HepG2 (cell line): ENCODE measurements around the gene CYP19A1.

ENCODE experiments used
- CTCF ChIP-seq: sonication (generic); formaldehyde crosslinking; IDR thresholded peaks from 2 replicates; pipeline ENCODE4 v1.5.0; 2020; ENCODE audit warnings: mild to moderate bottlenecking, missing genetic modification reagents, moderate library complexity
- HDAC6 ChIP-seq: fragments of 200-600 bp; sonication (generic); IDR thresholded peaks from 2 replicates; pipeline ENCODE4 v1.7.0; 2017; ENCODE audit warnings: mild to moderate bottlenecking, antibody characterized with exemption, low read length, low read depth
- MAFF ChIP-seq: IDR thresholded peaks from 2 replicates; pipeline ENCODE4 v1.6.1; 2011; ENCODE audit warnings: low read depth, low read length, improper control_type of control experiment
- MXI1 ChIP-seq: IDR thresholded peaks from 3 replicates; pipeline ENCODE4 v1.6.1; 2012; ENCODE audit warnings: low read depth, low read length, inconsistent platforms, borderline replicate concordance
- RFX5 ChIP-seq: IDR thresholded peaks from 2 replicates; pipeline ENCODE4 v1.6.1; 2011; ENCODE audit warnings: low read depth, low read length, improper control_type of control experiment
- RXRA ChIP-seq: sonication (generic); formaldehyde crosslinking; IDR thresholded peaks from 2 replicates; pipeline ENCODE4 v1.5.1; 2020; ENCODE audit warnings: missing genetic modification reagents
- SETDB1 ChIP-seq: sonication (generic); formaldehyde crosslinking; IDR thresholded peaks from 2 replicates; pipeline ENCODE4 v1.5.1; 2020; ENCODE audit warnings: missing genetic modification reagents, mild to moderate bottlenecking, borderline replicate concordance
- SMYD3 ChIP-seq: sonication (generic); formaldehyde crosslinking; IDR thresholded peaks from 2 replicates; pipeline ENCODE4 v1.8.1; 2023; ENCODE audit warnings: mild to moderate bottlenecking, missing genetic modification reagents
- TAF1 ChIP-seq: sonication (generic); formaldehyde crosslinking; IDR thresholded peaks from 2 replicates; pipeline ENCODE4 v1.4.0; 2020; ENCODE audit warnings: missing genetic modification reagents
- ZHX1 ChIP-seq: sonication (generic); formaldehyde crosslinking; IDR thresholded peaks from 2 replicates; pipeline ENCODE4 v1.8.1; 2022; ENCODE audit warnings: low read depth, mild to moderate bottlenecking, missing genetic modification reagents
- ZNF513 ChIP-seq: sonication (generic); formaldehyde crosslinking; conservative IDR thresholded peaks from 2 replicates; pipeline ENCODE4 v1.5.0; 2020; ENCODE audit warnings: missing genetic modification reagents
- ZNF549 ChIP-seq: sonication (generic); formaldehyde crosslinking; IDR thresholded peaks from 2 replicates; pipeline ENCODE4 v1.5.0; 2020; ENCODE audit warnings: missing genetic modification reagents
- ZNF569 ChIP-seq: sonication (generic); formaldehyde crosslinking; IDR thresholded peaks from 2 replicates; pipeline ENCODE4 v1.5.0; 2020; ENCODE audit warnings: mild to moderate bottlenecking, missing genetic modification reagents, moderate library complexity, borderline replicate concordance

GRCh38 chr15:51183076-51183475 is 155.3 kb downstream of the CYP19A1 start:
- no peak for TF ChIP-seq ZHX1
- no peak for TF ChIP-seq ZNF569
- no peak for TF ChIP-seq RXRA (CRISPR knock-in tag)
- no peak for TF ChIP-seq TAF1
- no peak for TF ChIP-seq CTCF
- no peak for TF ChIP-seq SETDB1 (CRISPR knock-in tag)
- no peak for TF ChIP-seq ZNF513 (CRISPR knock-in tag)
- no peak for TF ChIP-seq MXI1
- no peak for TF ChIP-seq HDAC6
- TF ChIP-seq SMYD3 (CRISPR knock-in tag): no peak
- no peak for TF ChIP-seq MAFF
- no peak for TF ChIP-seq RFX5
- no peak for TF ChIP-seq ZNF549 (CRISPR knock-in tag)
